OCI-LY7 (cell line): Measurements from ENCODE around the gene SPTLC1. TPM values are rescaled to one million over a fixed set of nuclear protein-coding genes. Genes with fewer than 3 reads are reported as not detected.

Source experiments
- BruUV-seq: library from RNA; stranded (reverse); fragments of 400-500 nt; replicated peaks from 2 replicates; lab custom pipeline; 2021; lab: Mats Ljungman, UMichigan
- CTCF ChIA-PET: fragments of 300-600 bp; sonication (Branson Sonifier 250); formaldehyde crosslinking; loops from one replicate; lab custom pipeline; 2022; ENCODE audit warnings: antibody characterized with exemption; ENCODE audit not compliant: unreplicated experiment; lab: Charles Lee
- POLR2A ChIA-PET: fragments of 300-600 bp; sonication (Branson Sonifier 250); formaldehyde crosslinking; loops from one replicate; lab custom pipeline; 2022; ENCODE audit warnings: antibody characterized with exemption; lab: Charles Lee
- DNase-seq: peaks from one replicate; pipeline ENCODE4 v3.0.0-alpha.2; 2015; ENCODE audit warnings: low spot score
- H2AFZ ChIP-seq: fragments of 200-600 bp; sonication (generic), shearing (Covaris generic); 2 replicates; pipeline ENCODE4 v1.6.1; 2014; ENCODE audit warnings: mild to moderate bottlenecking, antibody characterized with exemption, low read length, moderate library complexity
- H3K27ac ChIP-seq: fragments of 200-600 bp; sonication (generic); 2 replicates; pipeline ENCODE4 v1.5.1; 2014; ENCODE audit warnings: mixed run types, low read depth, mild to moderate bottlenecking, moderate library complexity, low read length, inconsistent platforms; ENCODE audit not compliant: poor library complexity, severe bottlenecking
- H3K36me3 ChIP-seq: fragments of 200-600 bp; sonication (generic); 2 replicates; pipeline ENCODE4 v1.6.1; 2014; ENCODE audit warnings: mild to moderate bottlenecking, antibody characterized with exemption, low read length, moderate library complexity, mixed read lengths; ENCODE audit not compliant: insufficient read depth
- H3K4me1 ChIP-seq: fragments of 200-600 bp; sonication (generic); 2 replicates; pipeline ENCODE4 v1.5.1; 2014; ENCODE audit warnings: mild to moderate bottlenecking, low read length; ENCODE audit not compliant: insufficient read depth, poor library complexity, severe bottlenecking
- H3K4me2 ChIP-seq: fragments of 200-600 bp; sonication (generic); 2 replicates; pipeline ENCODE4 v1.6.1; 2014; ENCODE audit warnings: mild to moderate bottlenecking, low read length
- H3K4me3 ChIP-seq: fragments of 200-600 bp; sonication (generic); 2 replicates; pipeline ENCODE4 v1.5.1; 2014; ENCODE audit warnings: mild to moderate bottlenecking, low read depth, low read length; ENCODE audit not compliant: poor library complexity, severe bottlenecking
- H3K79me2 ChIP-seq: fragments of 200-600 bp; sonication (generic); 2 replicates; pipeline ENCODE4 v1.6.1; 2016; ENCODE audit warnings: low read depth, mild to moderate bottlenecking, low read length, moderate library complexity, mixed read lengths; ENCODE audit not compliant: insufficient read depth
- H3K9me2 ChIP-seq: fragments of 200-600 bp; sonication (generic); 2 replicates; pipeline ENCODE4 v1.6.1; 2016; ENCODE audit warnings: mild to moderate bottlenecking, low read length, mixed read lengths; ENCODE audit not compliant: insufficient read depth
- H3K9me3 ChIP-seq: fragments of 200-600 bp; sonication (generic); 2 replicates; pipeline ENCODE4 v1.6.1; 2014; ENCODE audit warnings: mild to moderate bottlenecking, mixed run types, low read length, mixed read lengths
- H4K20me1 ChIP-seq: fragments of 200-600 bp; sonication (generic); 2 replicates; pipeline ENCODE4 v1.6.1; 2014; ENCODE audit warnings: mild to moderate bottlenecking, antibody characterized with exemption, low read length, moderate library complexity, mixed read lengths; ENCODE audit not compliant: insufficient read depth
- CTCF ChIP-seq: fragments of 200-600 bp; sonication (generic); conservative IDR thresholded peaks from 2 replicates; pipeline ENCODE4 v1.5.1; 2014; ENCODE audit warnings: mild to moderate bottlenecking, antibody characterized with exemption, low read length, moderate library complexity, mixed read lengths
- EZH2phosphoT487 ChIP-seq: fragments of 200-600 bp; sonication (generic); IDR thresholded peaks from 2 replicates; pipeline ENCODE4 v1.6.1; 2018; ENCODE audit warnings: low read depth, borderline replicate concordance, mild to moderate bottlenecking, mixed run types, antibody characterized with exemption, low read length, moderate library complexity, mixed read lengths
- intact Hi-C: fragments of 100-400 bp; cut with micrococcal nuclease; formaldehyde crosslinking; loops from one replicate; pipeline ENCODE4 v1.10.0; 2022; ENCODE audit not compliant: unreplicated experiment
- total RNA-seq, 2 experiments: library from RNA; depleted of rRNA in 1 of 2; stranded (reverse); fragments of >200 nt in 1 of 2; shearing (Covaris generic) in 1 of 2; gene quantifications; 2 replicates each; pipeline ENCODE4 v1.2.3, GENCODE V29; 2014 to 2022

The SPTLC1 gene
- total RNA-seq, 2 experiments from 2014 or later: 42.2 to 48.7 TPM

- Histone ChIP-seq H3K79me2 (no peaks in the 10 kb centered on the region), H3K4me2 (no peak overlapping the region), H3K4me1 (no peaks in the 10 kb centered on the region), H3K36me3 (no peaks in the 10 kb centered on the region), H2AFZ (no peak overlapping the region), H3K9me3 (no peaks in the 10 kb centered on the region), H3K4me3 (no peak overlapping the region), H3K27ac (no peak overlapping the region), H4K20me1 (no peaks in the 10 kb centered on the region), H3K9me2 (no peaks in the 10 kb centered on the region)
- TF ChIP-seq CTCF (no peak), EZH2phosphoT487 (no peak)
- no peak for DNase-seq
- CTCF ChIA-PET: no interaction called here
- no TSS peak for BruUV-seq
- intact Hi-C loops: loop anchor here (5.0 kb wide), 2 partner anchors 60 to 295 kb away; no protein-coding TSS in a partner anchor
- POLR2A ChIA-PET: no interaction called here
Observed at GRCh38 chr9:92142329-92142728, 27.1 kb upstream of the SPTLC1 start.

- no peaks in the 10 kb centered on the region for H3K4me1 ChIP-seq
- H2AFZ ChIP-seq: no peak overlapping the region
- DNase-seq: no peak
- H3K27ac ChIP-seq: no peak overlapping the region
- H3K79me2 ChIP-seq: no peaks in the 10 kb centered on the region
- no peak overlapping the region for H3K4me3 ChIP-seq
- POLR2A ChIA-PET: no interaction called here
- H3K36me3 ChIP-seq: no peaks in the 10 kb centered on the region
- no peaks in the 10 kb centered on the region for H3K9me3 ChIP-seq
- CTCF ChIA-PET: no interaction called here
- no peaks in the 10 kb centered on the region for H3K9me2 ChIP-seq
- no peak for TF ChIP-seq EZH2phosphoT487
- no peak for TF ChIP-seq CTCF
- intact Hi-C loops: loop anchor here (2.0 to 5.0 kb wide), 3 partner anchors 61 to 493 kb away; no protein-coding TSS in a partner anchor
- BruUV-seq: no TSS peak
- no peak overlapping the region for H3K4me2 ChIP-seq
- no peaks in the 10 kb centered on the region for H4K20me1 ChIP-seq
Observed at GRCh38 chr9:92141144-92142129, 26.2 kb upstream of the SPTLC1 start.

GRCh38 chr9:92140754-92141143, 25.5 kb upstream of the SPTLC1 start:
- TF ChIP-seq EZH2phosphoT487 (no peak), CTCF (no peak)
- ChIA-PET POLR2A (interaction anchor here (0.6 kb wide), 1 partner anchor 362 kb away, joined by 6 read pairs; no protein-coding TSS in a partner anchor), CTCF (interaction anchor here (0.5 kb wide), 1 partner anchor 513 kb away, joined by 3 read pairs; no protein-coding TSS in a partner anchor)
- intact Hi-C loops: loop anchor here (2.0 to 5.0 kb wide), 3 partner anchors 62 to 494 kb away; no protein-coding TSS in a partner anchor
- no peaks in the 10 kb centered on the region for H3K79me2 ChIP-seq
- no peaks in the 10 kb centered on the region for H4K20me1 ChIP-seq
- no peak overlapping the region for H3K4me3 ChIP-seq
- no peaks in the 10 kb centered on the region for H3K9me3 ChIP-seq
- DNase-seq: no peak
- H2AFZ ChIP-seq: no peak overlapping the region
- no peak overlapping the region for H3K27ac ChIP-seq
- H3K9me2 ChIP-seq: no peaks in the 10 kb centered on the region
- no peaks in the 10 kb centered on the region for H3K4me1 ChIP-seq
- no peak overlapping the region for H3K4me2 ChIP-seq
- no peaks in the 10 kb centered on the region for H3K36me3 ChIP-seq
- no TSS peak for BruUV-seq
